ENCODE measurements around the gene MYT1.
"Not testable (repeated sequence)": the region's sequence is repeated elsewhere in the genome, so short reads cannot be mapped to it uniquely, and the experiment has no call there.

GRCh38 chr20:64178925-64179324, 14.7 kb downstream of the MYT1 start:
- TF ChIP-seq CTCF (IDR thresholded peaks at IDR 0.05); POLR2AphosphoS5 (IDR thresholded peaks at IDR 0.05; ENCODE audit: insufficient read depth in 1 of 2, low read depth in 1 of 2): not testable (repeated sequence)
